Measurements from ENCODE around the gene LRFN5.
"Not testable (repeated sequence)": the region's sequence is repeated elsewhere in the genome, so short reads cannot be mapped to it uniquely, and the experiment has no call there.

Gene LRFN5

GRCh38 chr14:41606532-41607303 is at the start of gene LRFN5:
TSS of gene LRFN5 (plus strand) at chr14:41606876.
- peak; percentile 52 for DNase-seq

GRCh38 chr14:41558490-41558889 is 48.2 kb upstream of the LRFN5 start:
- no peak for DNase-seq

- DNase-seq: not testable (repeated sequence)
Measured at GRCh38 chr14:41566864-41567263, 39.8 kb upstream of the LRFN5 start.

- DNase-seq: no peak
Measured at GRCh38 chr14:41568979-41569378, 37.7 kb upstream of the LRFN5 start.

GRCh38 chr14:41570415-41571155 is 36.1 kb upstream of the LRFN5 start:
- DNase-seq: no peak

- DNase-seq: no peak
Measured at GRCh38 chr14:41586237-41586636, 20.4 kb upstream of the LRFN5 start.

GRCh38 chr14:41597647-41598046 is 9.0 kb upstream of the LRFN5 start:
- no peak for DNase-seq

- peak; percentile 19 for DNase-seq
Measured at GRCh38 chr14:41599805-41600385, 6.8 kb upstream of the LRFN5 start.

GRCh38 chr14:41604721-41605531 is 1.8 kb upstream of the LRFN5 start:
- peak; percentile 88 for DNase-seq

- peak; percentile 52 for DNase-seq
Measured at GRCh38 chr14:41605550-41606281, 960 bp upstream of the LRFN5 start.

GRCh38 chr14:41606282-41606531 is 469 bp upstream of the LRFN5 start:
- no peak for DNase-seq

GRCh38 chr14:41607304-41607775 is 664 bp downstream of the LRFN5 start:
- DNase-seq: no peak

GRCh38 chr14:41607966-41608663 is 1.4 kb downstream of the LRFN5 start:
- DNase-seq: peak; percentile 10

- no peak for DNase-seq
Measured at GRCh38 chr14:41608681-41609390, 2.2 kb downstream of the LRFN5 start.

- DNase-seq: peak; percentile 76
Measured at GRCh38 chr14:41609704-41610183, 3.1 kb downstream of the LRFN5 start.

GRCh38 chr14:41615011-41615595 is 8.4 kb downstream of the LRFN5 start:
- DNase-seq: peak; percentile 32

- DNase-seq: peak; percentile 60
Measured at GRCh38 chr14:41623736-41624135, 17.1 kb downstream of the LRFN5 start.

- DNase-seq: no peak
Measured at GRCh38 chr14:41629876-41630275, 23.2 kb downstream of the LRFN5 start.

GRCh38 chr14:41634286-41634685 is 27.6 kb downstream of the LRFN5 start:
- DNase-seq: no peak

Measured in fibroblast of skin of right quadriceps (primary cell).